ENCODE measurements around the gene LRRTM4. TPM values are rescaled to one million over a fixed set of nuclear protein-coding genes. Genes with fewer than 3 reads are reported as not detected.

The LRRTM4 gene
- total RNA-seq, 1 donor from 2014 or later, result 0.41 TPM

GRCh38 chr2:77519164-77519887 lies 2.9 kb downstream of the LRRTM4 start:
- intact Hi-C loops (cut with DNase I), result no loop called here
- no peaks in the 10 kb centered on the region for H3K9me3 ChIP-seq
- TF ChIP-seq, protein P1, sequence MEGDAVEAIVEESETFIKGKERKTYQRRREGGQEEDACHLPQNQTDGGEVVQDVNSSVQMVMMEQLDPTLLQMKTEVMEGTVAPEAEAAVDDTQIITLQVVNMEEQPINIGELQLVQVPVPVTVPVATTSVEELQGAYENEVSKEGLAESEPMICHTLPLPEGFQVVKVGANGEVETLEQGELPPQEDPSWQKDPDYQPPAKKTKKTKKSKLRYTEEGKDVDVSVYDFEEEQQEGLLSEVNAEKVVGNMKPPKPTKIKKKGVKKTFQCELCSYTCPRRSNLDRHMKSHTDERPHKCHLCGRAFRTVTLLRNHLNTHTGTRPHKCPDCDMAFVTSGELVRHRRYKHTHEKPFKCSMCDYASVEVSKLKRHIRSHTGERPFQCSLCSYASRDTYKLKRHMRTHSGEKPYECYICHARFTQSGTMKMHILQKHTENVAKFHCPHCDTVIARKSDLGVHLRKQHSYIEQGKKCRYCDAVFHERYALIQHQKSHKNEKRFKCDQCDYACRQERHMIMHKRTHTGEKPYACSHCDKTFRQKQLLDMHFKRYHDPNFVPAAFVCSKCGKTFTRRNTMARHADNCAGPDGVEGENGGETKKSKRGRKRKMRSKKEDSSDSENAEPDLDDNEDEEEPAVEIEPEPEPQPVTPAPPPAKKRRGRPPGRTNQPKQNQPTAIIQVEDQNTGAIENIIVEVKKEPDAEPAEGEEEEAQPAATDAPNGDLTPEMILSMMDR (IDR thresholded peaks at IDR 0.05), result no peak
- H3K36me3 ChIP-seq, result no peaks in the 10 kb centered on the region
- no peaks in the 10 kb centered on the region for H3K27me3 ChIP-seq
- no peak for DNase-seq
- no peak for ATAC-seq
- no peaks in the 10 kb centered on the region for H3K4me1 ChIP-seq
- no peak overlapping the region for H3K27ac ChIP-seq
- no peak overlapping the region for H3K4me3 ChIP-seq

GRCh38 chr2:77518311-77518710 lies 3.9 kb downstream of the LRRTM4 start:
- no peak for ATAC-seq

DNA sequence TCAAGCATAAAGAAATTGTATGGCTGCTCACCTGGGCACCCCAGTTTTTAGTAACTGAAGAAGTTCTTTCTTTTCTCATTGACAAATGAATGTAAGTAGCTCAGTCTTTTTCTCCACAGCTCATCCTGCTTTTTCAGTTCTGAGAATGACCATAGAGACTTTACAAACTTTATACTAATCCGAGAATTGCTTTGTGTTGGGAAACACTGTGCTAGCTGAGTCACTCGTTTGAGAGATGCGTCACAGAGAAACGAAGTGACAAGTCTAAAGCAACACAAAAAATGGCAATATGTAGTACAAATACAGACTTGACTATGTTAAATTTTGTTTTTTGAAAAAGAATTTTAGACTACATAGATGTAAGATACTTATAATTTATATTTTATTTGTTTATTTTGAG lies 9.0 kb downstream of the LRRTM4 start:
- Histone ChIP-seq H3K9me3 (no peaks in the 10 kb centered on the region), H3K27ac (no peak overlapping the region), H3K27me3 (no peaks in the 10 kb centered on the region), H3K4me3 (no peak overlapping the region), H3K4me1 (no peaks in the 10 kb centered on the region), H3K36me3 (no peaks in the 10 kb centered on the region)
- no peak for ATAC-seq
- TF ChIP-seq, protein P1 (IDR thresholded peaks at IDR 0.05), result no peak
- intact Hi-C loops (cut with DNase I), result no loop called here
- DNase-seq, result no peak

More at GRCh38 chr2:77518311-77518710, 3.9 kb downstream of the LRRTM4 start:
- TF ChIP-seq, protein P1 (IDR thresholded peaks at IDR 0.05), result no peak
- no peak overlapping the region for H3K4me3 ChIP-seq
- H3K9me3 ChIP-seq, result no peaks in the 10 kb centered on the region
- DNase-seq, result no peak
- intact Hi-C loops (cut with DNase I), result no loop called here
- no peak overlapping the region for H3K27ac ChIP-seq
- H3K4me1 ChIP-seq, result no peaks in the 10 kb centered on the region
- H3K36me3 ChIP-seq, result no peaks in the 10 kb centered on the region
- H3K27me3 ChIP-seq, result no peaks in the 10 kb centered on the region

GRCh38 chr2:77512507-77512906 lies 9.7 kb downstream of the LRRTM4 start:
- Histone ChIP-seq H3K4me1 (no peaks in the 10 kb centered on the region), H3K27me3 (no peaks in the 10 kb centered on the region), H3K36me3 (no peaks in the 10 kb centered on the region), H3K4me3 (no peak overlapping the region), H3K27ac (no peak overlapping the region), H3K9me3 (no peaks in the 10 kb centered on the region)
- no peak for ATAC-seq
- TF ChIP-seq, protein P1 (IDR thresholded peaks at IDR 0.05), result no peak
- no peak for DNase-seq
- intact Hi-C loops (cut with DNase I), result no loop called here

DNA sequence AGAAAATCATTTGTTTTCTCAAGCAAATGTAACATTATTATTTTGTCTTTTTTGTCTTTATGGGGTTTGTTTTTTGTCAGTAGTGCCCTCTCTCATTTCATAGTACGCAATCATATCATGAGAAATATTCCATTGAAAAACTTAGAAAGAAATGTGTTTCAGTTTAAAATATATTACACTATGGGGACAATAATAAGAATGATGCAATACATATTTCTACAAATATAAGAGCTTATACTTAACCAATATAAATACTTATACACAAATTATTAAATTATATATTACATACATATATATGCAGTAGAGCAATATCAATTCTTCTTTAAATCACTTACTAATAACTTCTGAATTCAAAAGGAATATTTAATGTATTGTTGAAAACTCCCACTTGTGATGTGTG lies 13.7 kb downstream of the LRRTM4 start:
- TF ChIP-seq, protein P1 (IDR thresholded peaks at IDR 0.05), result no peak
- Histone ChIP-seq H3K27me3 (no peaks in the 10 kb centered on the region), H3K27ac (no peak overlapping the region), H3K4me1 (no peaks in the 10 kb centered on the region), H3K9me3 (no peaks in the 10 kb centered on the region), H3K36me3 (no peaks in the 10 kb centered on the region), H3K4me3 (no peak overlapping the region)
- ATAC-seq (no peak), DNase-seq (no peak)
- intact Hi-C loops (cut with DNase I), result no loop called here

Data from upper lobe of right lung (tissue), 1 donor.